AML-193 (cell line): ENCODE results near the gene ZBTB48.

ENCODE experiments used
- DNase-seq, 2 experiments: peaks; one replicate each; lab custom pipeline; 2025; lab: John Stamatoyannopoulos, UW

Gene ZBTB48

GRCh38 chr1:6572653-6573383 is 7.0 kb upstream of the ZBTB48 start:
- no peak for DNase-seq

GRCh38 chr1:6574025-6574620 is 5.7 kb upstream of the ZBTB48 start:
- no peak for DNase-seq

GRCh38 chr1:6574818-6575217 is 5.0 kb upstream of the ZBTB48 start:
- no peak for DNase-seq

- no peak for DNase-seq
Measured at GRCh38 chr1:6577831-6578525, 1.8 kb upstream of the ZBTB48 start.

GRCh38 chr1:6578624-6579373 is 995 bp upstream of the ZBTB48 start:
- DNase-seq = no peak

- peak; percentile 48 to 53 for DNase-seq
Measured at GRCh38 chr1:6580119-6580592, 362 bp downstream of the ZBTB48 start.

GRCh38 chr1:6580593-6581409 is 1.0 kb downstream of the ZBTB48 start:
- peak; percentile 18 to 27 for DNase-seq

- peak; percentile 85 to 87 for DNase-seq
Measured at GRCh38 chr1:6581561-6582305, 1.9 kb downstream of the ZBTB48 start.

GRCh38 chr1:6582370-6582769 is 2.6 kb downstream of the ZBTB48 start:
- DNase-seq = no peak

- no peak for DNase-seq
Measured at GRCh38 chr1:6584126-6585080, 4.6 kb downstream of the ZBTB48 start.

- no peak for DNase-seq
Measured at GRCh38 chr1:6585081-6585722, 5.4 kb downstream of the ZBTB48 start.

- no peak for DNase-seq
Measured at GRCh38 chr1:6585841-6586240, 6.0 kb downstream of the ZBTB48 start.

- no peak for DNase-seq
Measured at GRCh38 chr1:6586404-6586816, 6.6 kb downstream of the ZBTB48 start.

- no peak for DNase-seq
Measured at GRCh38 chr1:6587261-6588005, 7.6 kb downstream of the ZBTB48 start.

- no peak for DNase-seq
Measured at GRCh38 chr1:6588128-6588892, 8.5 kb downstream of the ZBTB48 start.

GRCh38 chr1:6588893-6589520 is 9.2 kb downstream of the ZBTB48 start:
- DNase-seq = no peak

- DNase-seq = no peak
Measured at GRCh38 chr1:6590046-6590445, 10.3 kb downstream of the ZBTB48 start.
